Hepatocyte (in vitro differentiated cells): ENCODE data around the gene DNMT3A. TPM values are rescaled to one million over a fixed set of nuclear protein-coding genes. Genes with fewer than 3 reads are reported as not detected.
A peak's percentile ranks its signal among the peaks of the same experiment; 100 is the strongest.

ENCODE experiments used
- DNase-seq: peaks from one replicate; pipeline ENCODE4 v3.0.0-alpha.2; 2016; ENCODE audit warnings: low spot score
- H2AFZ ChIP-seq: fragments of 200-600 bp; sonication (generic); 2 replicates; pipeline ENCODE4 v1.6.0; 2016; ENCODE audit warnings: antibody characterized with exemption, mild to moderate bottlenecking
- H3K27ac ChIP-seq: fragments of 200-600 bp; sonication (generic); 2 replicates; pipeline ENCODE4 v1.5.1; 2016; ENCODE audit warnings: mild to moderate bottlenecking
- H3K27me3 ChIP-seq: fragments of 200-600 bp; sonication (generic); 2 replicates; pipeline ENCODE4 v1.6.1; 2016
- H3K36me3 ChIP-seq: fragments of 200-600 bp; sonication (generic); replicated peaks from 2 replicates; pipeline ENCODE4 v1.5.1; 2016; ENCODE audit warnings: low read depth; ENCODE audit not compliant: insufficient read depth
- H3K4me1 ChIP-seq: fragments of 200-600 bp; sonication (generic); 2 replicates; pipeline ENCODE4 v1.5.1; 2016; ENCODE audit warnings: mild to moderate bottlenecking, moderate library complexity; ENCODE audit not compliant: insufficient read depth
- H3K4me2 ChIP-seq: fragments of 200-600 bp; sonication (generic); 2 replicates; pipeline ENCODE4 v1.6.0; 2016
- H3K4me3 ChIP-seq: fragments of 200-600 bp; sonication (generic); 2 replicates; pipeline ENCODE4 v1.5.1; 2016; ENCODE audit warnings: mild to moderate bottlenecking
- H3K79me2 ChIP-seq: fragments of 200-600 bp; sonication (generic); 2 replicates; pipeline ENCODE4 v1.6.0; 2017; ENCODE audit warnings: mild to moderate bottlenecking
- H3K9me2 ChIP-seq: fragments of 200-600 bp; sonication (generic); replicated peaks from 2 replicates; pipeline ENCODE4 v1.6.0; 2017; ENCODE audit warnings: mild to moderate bottlenecking; ENCODE audit not compliant: insufficient read depth
- H3K9me3 ChIP-seq: fragments of 200-600 bp; sonication (generic); 2 replicates; pipeline ENCODE4 v1.5.1; 2016; ENCODE audit warnings: low read depth, mild to moderate bottlenecking
- H4K20me1 ChIP-seq: fragments of 200-600 bp; sonication (generic); 2 replicates; pipeline ENCODE4 v1.6.0; 2016; ENCODE audit warnings: mild to moderate bottlenecking; ENCODE audit not compliant: insufficient read depth, poor library complexity, severe bottlenecking
- EZH2 ChIP-seq: fragments of 200-600 bp; sonication (generic); IDR thresholded peaks from 2 replicates; pipeline ENCODE4 v1.6.1; 2016; ENCODE audit warnings: antibody characterized with exemption, mild to moderate bottlenecking, borderline replicate concordance
- EZH2phosphoT487 ChIP-seq: fragments of 200-600 bp; sonication (generic); IDR thresholded peaks from one replicate; pipeline ENCODE4 v1.6.1; 2018; ENCODE audit warnings: antibody characterized with exemption, mild to moderate bottlenecking, low read depth, moderate library complexity; ENCODE audit not compliant: unreplicated experiment, severe bottlenecking
- WGBS: methylation state at CpG from one replicate; pipeline ENCODE4 v1.1.6; 2016; ENCODE audit warnings: low lambda C conversion rate; ENCODE audit errors: missing lambda C conversion rate; 5-methylcytosine and 5-hydroxymethylcytosine counted together
- polyA plus RNA-seq: library from polyadenylated mRNA; unstranded; fragments of >200 nt; fragmentation: Nextera tagmentation; extraction: Ambion mirVana; gene quantifications from 2 replicates; pipeline ENCODE4 v1.2.1, GENCODE V29; 2016
- total RNA-seq: library from RNA; depleted of rRNA; stranded (reverse); fragments of >200 nt; gene quantifications from 2 replicates; pipeline ENCODE4 v1.2.3, GENCODE V29; 2014
- TF ChIP-seq, protein P1 (sequence below): fragments of 200-600 bp; sonication (generic); IDR thresholded peaks from 2 replicates; pipeline ENCODE4 v1.5.1; 2016; ENCODE audit warnings: antibody characterized with exemption, mild to moderate bottlenecking; ENCODE audit not compliant: poor library complexity

The DNMT3A gene
- total and polyA plus RNA-seq, 2 experiments from 2014 or later = 28.3 to 43.8 TPM

DNA sequence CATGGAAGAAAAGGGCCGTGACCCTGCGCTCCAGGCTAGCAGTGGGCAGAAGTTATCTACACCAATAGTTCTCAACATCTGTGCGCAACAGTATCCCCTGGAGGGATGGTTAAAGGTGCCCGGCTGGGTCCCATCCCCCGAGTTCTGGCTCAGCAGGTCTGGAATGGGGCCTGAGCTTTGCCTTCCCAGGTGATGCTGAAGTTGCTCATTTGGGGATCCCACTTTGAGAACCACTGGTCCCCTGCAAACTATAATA, 31.1 kb downstream of the DNMT3A start:
- no peak overlapping the region for H3K27ac ChIP-seq
- TF ChIP-seq EZH2 (no peak), EZH2phosphoT487 (no peak)
- TF ChIP-seq, protein P1, sequence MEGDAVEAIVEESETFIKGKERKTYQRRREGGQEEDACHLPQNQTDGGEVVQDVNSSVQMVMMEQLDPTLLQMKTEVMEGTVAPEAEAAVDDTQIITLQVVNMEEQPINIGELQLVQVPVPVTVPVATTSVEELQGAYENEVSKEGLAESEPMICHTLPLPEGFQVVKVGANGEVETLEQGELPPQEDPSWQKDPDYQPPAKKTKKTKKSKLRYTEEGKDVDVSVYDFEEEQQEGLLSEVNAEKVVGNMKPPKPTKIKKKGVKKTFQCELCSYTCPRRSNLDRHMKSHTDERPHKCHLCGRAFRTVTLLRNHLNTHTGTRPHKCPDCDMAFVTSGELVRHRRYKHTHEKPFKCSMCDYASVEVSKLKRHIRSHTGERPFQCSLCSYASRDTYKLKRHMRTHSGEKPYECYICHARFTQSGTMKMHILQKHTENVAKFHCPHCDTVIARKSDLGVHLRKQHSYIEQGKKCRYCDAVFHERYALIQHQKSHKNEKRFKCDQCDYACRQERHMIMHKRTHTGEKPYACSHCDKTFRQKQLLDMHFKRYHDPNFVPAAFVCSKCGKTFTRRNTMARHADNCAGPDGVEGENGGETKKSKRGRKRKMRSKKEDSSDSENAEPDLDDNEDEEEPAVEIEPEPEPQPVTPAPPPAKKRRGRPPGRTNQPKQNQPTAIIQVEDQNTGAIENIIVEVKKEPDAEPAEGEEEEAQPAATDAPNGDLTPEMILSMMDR = no peak
- H3K4me1 ChIP-seq = peaks cover 15% of the 10 kb centered on the region
- 73% methylated on average over 5 of the region's 5 CpGs for WGBS
- no peak overlapping the region for H3K4me3 ChIP-seq
- no peaks in the 10 kb centered on the region for H3K27me3 ChIP-seq
- no peaks in the 10 kb centered on the region for H3K36me3 ChIP-seq
- no peaks in the 10 kb centered on the region for H3K9me2 ChIP-seq
- DNase-seq = no peak
- no peak overlapping the region for H2AFZ ChIP-seq
- H3K4me2 ChIP-seq = no peak overlapping the region
- H4K20me1 ChIP-seq = peaks cover 26% of the 10 kb centered on the region
- H3K79me2 ChIP-seq = peaks cover 52% of the 10 kb centered on the region
- no peaks in the 10 kb centered on the region for H3K9me3 ChIP-seq

DNA sequence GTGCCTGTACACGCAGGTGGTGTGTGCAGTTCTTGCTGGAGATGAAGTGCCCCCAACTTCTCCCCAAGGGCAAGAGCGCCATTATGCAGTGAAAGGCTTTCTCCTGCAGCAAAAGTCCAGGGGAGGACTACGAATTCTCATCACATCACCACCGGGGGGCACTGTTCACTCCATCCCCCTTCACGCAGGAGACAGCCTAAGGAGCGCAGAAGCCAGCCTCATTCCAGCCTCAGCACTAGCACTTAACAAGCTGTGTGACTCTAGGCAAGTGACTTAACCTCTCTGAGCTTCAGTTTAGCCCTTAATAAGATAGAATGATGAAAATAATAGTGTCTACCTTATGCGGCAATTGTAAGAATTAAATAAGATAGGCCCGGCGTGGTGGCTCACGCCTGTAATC, 32.3 kb downstream of the DNMT3A start:
- WGBS = 79% methylated on average over 10 of the region's 10 CpGs

DNA sequence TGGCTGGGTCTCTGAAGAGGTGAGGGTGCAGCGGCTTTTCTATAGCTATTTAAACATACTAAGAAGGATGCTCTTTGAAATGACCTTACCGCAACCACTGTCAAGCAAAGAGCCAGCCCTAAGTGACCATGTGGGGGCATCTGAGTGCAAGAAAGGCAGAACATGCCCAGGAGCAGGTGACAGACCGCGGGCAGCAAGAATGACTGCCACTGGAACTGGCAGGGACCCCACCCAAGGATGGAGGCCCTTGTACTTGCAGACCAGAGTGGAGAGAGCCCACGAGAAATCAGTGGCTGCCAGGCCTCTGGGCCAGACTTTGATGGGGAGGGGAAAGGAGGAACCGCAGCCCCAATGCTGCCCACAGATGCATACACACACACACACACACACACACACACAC, 33.1 kb downstream of the DNMT3A start:
- no peaks in the 10 kb centered on the region for H3K27me3 ChIP-seq
- no peaks in the 10 kb centered on the region for H3K9me3 ChIP-seq
- peaks cover 8% of the 10 kb centered on the region for H3K4me1 ChIP-seq
- H3K36me3 ChIP-seq = no peaks in the 10 kb centered on the region
- no peak overlapping the region for H3K27ac ChIP-seq
- no peak overlapping the region for H2AFZ ChIP-seq
- WGBS = 91% methylated on average over 6 of the region's 6 CpGs
- H3K4me3 ChIP-seq = no peak overlapping the region
- DNase-seq = no peak
- TF ChIP-seq EZH2 = no peak
- no peak for TF ChIP-seq EZH2phosphoT487
- TF ChIP-seq, protein P1 = no peak
- H3K4me2 ChIP-seq = no peak overlapping the region
- peaks cover 20% of the 10 kb centered on the region for H4K20me1 ChIP-seq
- no peaks in the 10 kb centered on the region for H3K9me2 ChIP-seq
- peaks cover 45% of the 10 kb centered on the region for H3K79me2 ChIP-seq

More for the DNA sequence above, 32.3 kb downstream of the DNMT3A start:
- Histone ChIP-seq H3K27ac (no peak overlapping the region), H3K36me3 (no peaks in the 10 kb centered on the region), H3K27me3 (no peaks in the 10 kb centered on the region), H2AFZ (no peak overlapping the region), H3K4me1 (peaks cover 8% of the 10 kb centered on the region), H3K4me3 (no peak overlapping the region), H4K20me1 (peaks cover 20% of the 10 kb centered on the region), H3K79me2 (peaks cover 50% of the 10 kb centered on the region), H3K9me2 (no peaks in the 10 kb centered on the region), H3K9me3 (no peaks in the 10 kb centered on the region), H3K4me2 (no peak overlapping the region)
- peak; percentile 58 for DNase-seq
- TF ChIP-seq EZH2 = no peak
- TF ChIP-seq, protein P1 = peak; percentile 43

DNA sequence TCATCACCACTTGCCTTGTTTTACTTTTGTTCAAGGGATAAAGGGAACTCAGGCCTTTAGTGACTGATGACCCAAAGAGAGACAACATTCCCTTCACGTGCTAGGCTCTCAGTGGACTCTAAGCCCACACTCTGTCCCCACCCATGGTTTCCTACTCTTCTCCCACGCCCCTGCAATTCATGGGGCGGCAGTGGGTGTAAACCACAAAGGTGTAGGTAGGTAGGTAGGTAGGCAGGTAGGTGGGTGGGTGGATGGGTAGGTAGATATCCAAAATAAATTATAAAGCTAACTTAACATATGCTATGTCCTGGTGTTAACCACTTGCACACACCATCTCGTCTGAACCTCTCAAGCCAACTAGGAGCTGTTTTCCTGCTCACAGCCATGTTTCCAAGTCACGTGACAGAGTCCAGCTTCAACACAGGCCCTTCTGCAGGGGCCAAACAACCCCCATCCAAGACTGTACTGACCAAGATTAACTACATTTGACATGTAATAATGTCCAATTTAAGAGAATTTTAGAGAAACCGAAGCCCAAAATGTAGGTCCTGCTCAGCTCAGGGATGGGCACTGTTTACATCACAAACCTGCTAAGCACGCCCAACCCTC, 33.7 kb downstream of the DNMT3A start:
- Histone ChIP-seq H2AFZ (no peak overlapping the region), H3K27me3 (no peaks in the 10 kb centered on the region), H3K4me3 (no peak overlapping the region), H3K79me2 (peaks cover 45% of the 10 kb centered on the region), H3K4me1 (peaks cover 8% of the 10 kb centered on the region), H3K36me3 (no peaks in the 10 kb centered on the region), H3K4me2 (no peak overlapping the region), H4K20me1 (peaks cover 20% of the 10 kb centered on the region), H3K9me3 (no peaks in the 10 kb centered on the region), H3K9me2 (no peaks in the 10 kb centered on the region), H3K27ac (no peak overlapping the region)
- DNase-seq = no peak
- WGBS = 95% methylated on average over 7 of the region's 7 CpGs
- no peak for TF ChIP-seq EZH2
- TF ChIP-seq, protein P1 = no peak
- no peak for TF ChIP-seq EZH2phosphoT487
